BE2C (cell line): ENCODE data around the gene PPIP5K1.

Experiments
- DNase-seq: peaks from one replicate; pipeline ENCODE4 v3.0.0-alpha.2; 2020
- H3K27me3 ChIP-seq: fragments of 250-450 bp; sonication (Bioruptor Pico); 2 replicates; pipeline ENCODE4 v1.5.1; 2020; ENCODE audit warnings: mild to moderate bottlenecking
- H3K36me3 ChIP-seq: fragments of 250-450 bp; sonication (Bioruptor Pico); 2 replicates; pipeline ENCODE4 v1.5.1; 2020; ENCODE audit warnings: mild to moderate bottlenecking
- H3K4me1 ChIP-seq: fragments of 250-450 bp; sonication (Bioruptor Pico); 2 replicates; pipeline ENCODE4 v1.5.1; 2020
- H3K4me3 ChIP-seq: 2 replicates; pipeline ENCODE4 v1.5.1; 2011; ENCODE audit warnings: low read depth, low read length
- H3K9me3 ChIP-seq: fragments of 250-450 bp; sonication (Bioruptor Pico); 2 replicates; pipeline ENCODE4 v1.5.1; 2020
- TF ChIP-seq, protein P1 (sequence below): IDR thresholded peaks from 2 replicates; pipeline ENCODE4 v1.5.1; 2012; ENCODE audit warnings: mild to moderate bottlenecking, low read depth, low read length

Gene PPIP5K1

DNA sequence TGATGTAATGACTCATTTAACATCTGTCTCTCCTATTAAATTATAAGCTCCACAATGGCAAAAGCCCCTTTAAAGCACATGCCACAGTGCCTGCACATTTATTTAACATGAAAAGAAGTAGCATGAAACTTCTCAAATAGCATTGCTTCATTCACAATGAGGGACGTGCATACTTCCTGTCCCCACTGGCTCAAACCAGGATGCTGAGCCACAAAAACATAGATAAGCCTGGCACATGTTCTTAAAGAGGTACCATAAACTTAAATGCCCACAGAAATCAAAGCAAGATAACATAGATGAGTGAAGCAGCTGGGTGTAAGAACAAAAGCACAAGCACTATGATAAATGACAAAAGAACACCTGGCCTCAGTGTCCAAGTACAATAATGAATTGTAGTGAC is 100.8 kb downstream of the PPIP5K1 start:
- TF ChIP-seq, protein P1, sequence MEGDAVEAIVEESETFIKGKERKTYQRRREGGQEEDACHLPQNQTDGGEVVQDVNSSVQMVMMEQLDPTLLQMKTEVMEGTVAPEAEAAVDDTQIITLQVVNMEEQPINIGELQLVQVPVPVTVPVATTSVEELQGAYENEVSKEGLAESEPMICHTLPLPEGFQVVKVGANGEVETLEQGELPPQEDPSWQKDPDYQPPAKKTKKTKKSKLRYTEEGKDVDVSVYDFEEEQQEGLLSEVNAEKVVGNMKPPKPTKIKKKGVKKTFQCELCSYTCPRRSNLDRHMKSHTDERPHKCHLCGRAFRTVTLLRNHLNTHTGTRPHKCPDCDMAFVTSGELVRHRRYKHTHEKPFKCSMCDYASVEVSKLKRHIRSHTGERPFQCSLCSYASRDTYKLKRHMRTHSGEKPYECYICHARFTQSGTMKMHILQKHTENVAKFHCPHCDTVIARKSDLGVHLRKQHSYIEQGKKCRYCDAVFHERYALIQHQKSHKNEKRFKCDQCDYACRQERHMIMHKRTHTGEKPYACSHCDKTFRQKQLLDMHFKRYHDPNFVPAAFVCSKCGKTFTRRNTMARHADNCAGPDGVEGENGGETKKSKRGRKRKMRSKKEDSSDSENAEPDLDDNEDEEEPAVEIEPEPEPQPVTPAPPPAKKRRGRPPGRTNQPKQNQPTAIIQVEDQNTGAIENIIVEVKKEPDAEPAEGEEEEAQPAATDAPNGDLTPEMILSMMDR, result no peak
- no peak for DNase-seq
- peaks cover 40% of the 10 kb centered on the region for H3K36me3 ChIP-seq

GRCh38 chr15:43488790-43489189 is 101.2 kb downstream of the PPIP5K1 start:
- H3K27me3 ChIP-seq, result no peaks in the 10 kb centered on the region
- H3K36me3 ChIP-seq, result peaks cover 40% of the 10 kb centered on the region
- DNase-seq, result no peak
- H3K9me3 ChIP-seq, result no peaks in the 10 kb centered on the region
- H3K4me1 ChIP-seq, result 0 out of 2 replicates have a peak, but pooled peaks cover 3% of the 10 kb centered on the region
- TF ChIP-seq, protein P1, result no peak
- no peak overlapping the region for H3K4me3 ChIP-seq

More for the DNA sequence above, 100.8 kb downstream of the PPIP5K1 start:
- no peak overlapping the region for H3K4me3 ChIP-seq
- H3K4me1 ChIP-seq, result 0 out of 2 replicates have a peak, but pooled peaks cover 2% of the 10 kb centered on the region
- H3K9me3 ChIP-seq, result no peaks in the 10 kb centered on the region
- H3K27me3 ChIP-seq, result no peaks in the 10 kb centered on the region

- H3K4me1 ChIP-seq, result 0 out of 2 replicates have a peak, but pooled peaks cover 3% of the 10 kb centered on the region
- DNase-seq, result no peak
- no peaks in the 10 kb centered on the region for H3K27me3 ChIP-seq
- H3K9me3 ChIP-seq, result no peaks in the 10 kb centered on the region
- TF ChIP-seq, protein P1, result no peak
- H3K4me3 ChIP-seq, result no peak overlapping the region
- peaks cover 44% of the 10 kb centered on the region for H3K36me3 ChIP-seq
Measured at GRCh38 chr15:43487271-43487895, 102.6 kb downstream of the PPIP5K1 start.

GRCh38 chr15:43484455-43484854 is 105.6 kb downstream of the PPIP5K1 start:
- 0 out of 2 replicates have a peak, but pooled peaks cover 3% of the 10 kb centered on the region for H3K4me1 ChIP-seq
- H3K4me3 ChIP-seq, result no peak overlapping the region
- DNase-seq, result no peak
- TF ChIP-seq, protein P1, result no peak
- H3K36me3 ChIP-seq, result peaks cover 45% of the 10 kb centered on the region
- no peaks in the 10 kb centered on the region for H3K27me3 ChIP-seq
- no peaks in the 10 kb centered on the region for H3K9me3 ChIP-seq
